Measurements from ENCODE around the gene LAMB4. TPM values are rescaled to one million over a fixed set of nuclear protein-coding genes. Genes with fewer than 3 reads are reported as not detected.

Gene LAMB4
- total RNA-seq, 1 donor from 2014 or later: not detected

GRCh38 chr7:108156897-108157605 lies 26.9 kb upstream of the LAMB4 start:
- H3K36me3 ChIP-seq: no peaks in the 10 kb centered on the region
- intact Hi-C loops (cut with DNase I): no loop called here
- no peaks in the 10 kb centered on the region for H3K4me1 ChIP-seq
- no peak for ATAC-seq
- TF ChIP-seq CTCF (IDR thresholded peaks at IDR 0.05): no peak
- peaks cover 7% of the 10 kb centered on the region for H3K27me3 ChIP-seq
- H3K9me3 ChIP-seq: no peaks in the 10 kb centered on the region
- no peak overlapping the region for H3K4me3 ChIP-seq
- H3K27ac ChIP-seq: no peak overlapping the region
- no peak for DNase-seq

GRCh38 chr7:108152198-108152597 lies 22.0 kb upstream of the LAMB4 start:
- H3K4me3 ChIP-seq: no peak overlapping the region
- no peaks in the 10 kb centered on the region for H3K4me1 ChIP-seq
- no peak for TF ChIP-seq CTCF (IDR thresholded peaks at IDR 0.05)
- no peaks in the 10 kb centered on the region for H3K36me3 ChIP-seq
- H3K27me3 ChIP-seq: peaks cover 3% of the 10 kb centered on the region
- intact Hi-C loops (cut with DNase I): no loop called here
- no peak overlapping the region for H3K27ac ChIP-seq
- no peak for DNase-seq
- no peaks in the 10 kb centered on the region for H3K9me3 ChIP-seq
- no peak for ATAC-seq

GRCh38 chr7:108149908-108150307 lies 19.7 kb upstream of the LAMB4 start:
- no peak for ATAC-seq
- no peak for TF ChIP-seq CTCF (IDR thresholded peaks at IDR 0.05)
- no peak for DNase-seq
- H3K9me3 ChIP-seq: no peaks in the 10 kb centered on the region
- H3K4me1 ChIP-seq: peaks cover 6% of the 10 kb centered on the region
- no peaks in the 10 kb centered on the region for H3K36me3 ChIP-seq
- peaks cover 3% of the 10 kb centered on the region for H3K27me3 ChIP-seq
- H3K4me3 ChIP-seq: no peak overlapping the region
- intact Hi-C loops (cut with DNase I): no loop called here
- no peak overlapping the region for H3K27ac ChIP-seq

GRCh38 chr7:108149119-108149518 lies 19.0 kb upstream of the LAMB4 start:
- Histone ChIP-seq H3K36me3 (no peaks in the 10 kb centered on the region), H3K9me3 (no peaks in the 10 kb centered on the region), H3K4me1 (peaks cover 6% of the 10 kb centered on the region), H3K27me3 (peaks cover 3% of the 10 kb centered on the region), H3K4me3 (no peak overlapping the region), H3K27ac (no peak overlapping the region)
- no peak for ATAC-seq
- no peak for DNase-seq
- no peak for TF ChIP-seq CTCF (IDR thresholded peaks at IDR 0.05)
- intact Hi-C loops (cut with DNase I): no loop called here

GRCh38 chr7:108147031-108147563 lies 16.9 kb upstream of the LAMB4 start:
- no peaks in the 10 kb centered on the region for H3K36me3 ChIP-seq
- no peaks in the 10 kb centered on the region for H3K9me3 ChIP-seq
- intact Hi-C loops (cut with DNase I): no loop called here
- no peak overlapping the region for H3K27ac ChIP-seq
- peaks cover 3% of the 10 kb centered on the region for H3K27me3 ChIP-seq
- ATAC-seq (no peak), DNase-seq (no peak)
- no peak overlapping the region for H3K4me3 ChIP-seq
- H3K4me1 ChIP-seq: peaks cover 6% of the 10 kb centered on the region
- TF ChIP-seq CTCF (IDR thresholded peaks at IDR 0.05): no peak
